MG63 (cell line): ENCODE measurements around the gene UBAP1L. TPM values are rescaled to one million over a fixed set of nuclear protein-coding genes. Genes with fewer than 3 reads are reported as not detected.
A peak's percentile ranks its signal among the peaks of the same experiment; 100 is the strongest.
"Not testable (repeated sequence)": the region's sequence is repeated elsewhere in the genome, so short reads cannot be mapped to it uniquely, and the experiment has no call there.

Source experiments
- DNase-seq: peaks from one replicate; pipeline ENCODE4 v3.0.0-alpha.2; 2020
- H3K27me3 ChIP-seq: fragments of 250-450 bp; sonication (Bioruptor Pico); 2 replicates; pipeline ENCODE4 v1.5.1; 2020; ENCODE audit warnings: mild to moderate bottlenecking, moderate library complexity
- H3K36me3 ChIP-seq: fragments of 250-450 bp; sonication (Bioruptor Pico); 2 replicates; pipeline ENCODE4 v1.5.1; 2020; ENCODE audit warnings: mild to moderate bottlenecking, moderate library complexity
- H3K4me3 ChIP-seq: fragments of 250-450 bp; sonication (Bioruptor Pico); 2 replicates; pipeline ENCODE4 v1.5.1; 2020; ENCODE audit warnings: mild to moderate bottlenecking, moderate library complexity
- H3K9me3 ChIP-seq: fragments of 250-450 bp; sonication (Bioruptor Pico); 2 replicates; pipeline ENCODE4 v1.5.1; 2020; ENCODE audit warnings: mild to moderate bottlenecking, moderate library complexity
- total RNA-seq: library from RNA; depleted of rRNA; stranded (reverse); fragments of >200 nt; shearing (Covaris generic); gene quantifications from 2 replicates; pipeline ENCODE4 v1.2.3, GENCODE V29; 2014; ENCODE audit warnings: low replicate concordance; rRNA removed

The UBAP1L gene
- total RNA-seq: 0.43 and 1.0 TPM in 2 replicates

DNA sequence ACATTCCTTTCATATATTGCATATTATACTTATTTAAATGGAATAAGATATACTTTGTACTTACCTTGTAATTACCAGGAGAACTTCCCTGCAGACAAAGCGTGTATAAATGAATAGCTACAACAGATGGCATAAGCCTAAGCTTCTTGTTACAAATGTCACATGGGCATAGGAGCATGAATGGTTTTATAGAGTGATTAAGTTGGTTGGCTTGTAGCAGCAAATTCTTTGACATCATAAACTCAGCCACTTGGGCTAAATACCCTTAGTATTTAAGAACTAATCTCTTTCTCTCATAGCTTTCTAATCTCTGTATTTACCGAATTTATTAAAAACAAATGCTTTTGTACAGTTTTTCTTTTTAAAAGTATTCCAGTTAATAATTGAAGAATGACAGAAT is at the start of gene UBAP1L:
Gene UBAP1L (minus strand): TSS at position 115 of the 400 bp plus-strand sequence. CDS start 8,985 bp downstream, outside the sequence.
- no peaks in the 10 kb centered on the region for H3K9me3 ChIP-seq
- peaks cover 58% of the 10 kb centered on the region for H3K36me3 ChIP-seq
- no peak within 1 kb of the TSS for H3K4me3 ChIP-seq
- no peaks in the 10 kb centered on the region for H3K27me3 ChIP-seq
- DNase-seq: no peak

DNA sequence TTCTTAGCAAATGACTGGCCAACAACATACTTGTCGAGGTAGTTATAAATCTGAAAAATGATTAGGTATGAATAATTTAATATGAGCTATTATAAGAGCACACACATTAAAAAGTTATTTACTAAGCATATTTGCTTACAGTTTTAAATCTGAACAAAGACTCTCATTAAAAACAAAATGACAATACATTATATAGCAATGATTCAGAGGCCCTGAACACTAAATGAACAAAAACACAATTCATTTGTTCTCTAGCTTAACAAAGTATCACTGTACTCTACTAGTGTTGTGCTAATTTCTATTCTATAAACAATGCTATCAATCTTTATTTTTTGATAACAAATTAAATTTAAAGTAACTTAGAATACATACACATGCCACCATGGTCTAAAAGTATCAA is 49.1 kb upstream of the UBAP1L start:
- DNase-seq: no peak

GRCh38 chr15:65163041-65163440 is 48.0 kb upstream of the UBAP1L start:
- H3K4me3 ChIP-seq: no peak overlapping the region
- H3K27me3 ChIP-seq: no peaks in the 10 kb centered on the region
- no peak for DNase-seq
- H3K36me3 ChIP-seq: peaks cover 56% of the 10 kb centered on the region
- H3K9me3 ChIP-seq: no peaks in the 10 kb centered on the region

More for the DNA sequence above, 49.1 kb upstream of the UBAP1L start:
- Histone ChIP-seq H3K9me3 (no peaks in the 10 kb centered on the region), H3K36me3 (peaks cover 46% of the 10 kb centered on the region), H3K27me3 (no peaks in the 10 kb centered on the region), H3K4me3 (no peak overlapping the region)

DNA sequence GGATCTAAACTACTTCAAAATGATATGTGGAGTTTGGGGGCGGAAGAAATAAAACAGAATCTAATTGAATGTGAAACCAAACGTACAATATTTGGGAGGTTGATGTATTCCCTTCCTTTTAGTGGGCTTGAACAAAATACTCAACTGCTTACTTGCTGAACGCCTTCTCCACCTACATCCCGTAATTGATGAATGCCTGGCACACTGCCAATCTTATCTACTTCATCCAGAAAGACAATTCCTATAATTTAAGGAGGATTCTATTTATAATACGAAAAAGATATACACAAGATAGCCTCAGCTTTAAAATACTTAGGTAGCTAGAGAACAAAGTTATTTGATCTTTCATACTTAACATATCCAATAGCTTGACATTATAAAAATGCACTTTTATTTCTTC is 41.7 kb upstream of the UBAP1L start:
- Histone ChIP-seq H3K27me3 (no peaks in the 10 kb centered on the region), H3K9me3 (no peaks in the 10 kb centered on the region), H3K4me3 (no peak overlapping the region), H3K36me3 (peaks cover 79% of the 10 kb centered on the region)
- DNase-seq: no peak

GRCh38 chr15:65154720-65155119 is 39.7 kb upstream of the UBAP1L start:
- DNase-seq: no peak
- H3K27me3 ChIP-seq: no peaks in the 10 kb centered on the region
- H3K4me3 ChIP-seq: no peak overlapping the region
- H3K9me3 ChIP-seq: no peaks in the 10 kb centered on the region
- peaks cover 86% of the 10 kb centered on the region for H3K36me3 ChIP-seq

GRCh38 chr15:65147902-65148301 is 32.9 kb upstream of the UBAP1L start:
- peaks cover 46% of the 10 kb centered on the region for H3K36me3 ChIP-seq
- DNase-seq: no peak
- no peaks in the 10 kb centered on the region for H3K27me3 ChIP-seq
- no peak overlapping the region for H3K4me3 ChIP-seq
- no peaks in the 10 kb centered on the region for H3K9me3 ChIP-seq

DNA sequence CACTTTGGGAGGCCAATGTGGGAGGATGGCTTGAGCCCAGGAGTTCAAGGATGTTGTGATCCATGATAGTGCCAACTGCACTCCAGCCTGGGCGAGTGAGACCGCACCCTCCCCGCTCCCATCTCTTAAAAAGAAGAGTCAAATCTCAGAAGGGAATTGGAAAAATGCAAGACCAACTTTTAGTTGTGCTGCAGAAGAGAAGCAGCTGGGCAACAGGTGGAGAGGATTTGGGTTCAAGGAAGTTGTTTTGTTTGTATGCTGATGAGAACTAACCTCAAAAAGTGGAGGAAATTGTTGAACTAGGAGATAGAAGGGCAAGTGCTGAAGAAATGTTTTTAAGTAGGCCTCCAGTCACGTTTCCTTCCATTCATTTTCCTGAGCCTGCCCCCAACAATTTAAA is 31.4 kb upstream of the UBAP1L start:
- DNase-seq: no peak
- no peaks in the 10 kb centered on the region for H3K9me3 ChIP-seq
- no peaks in the 10 kb centered on the region for H3K27me3 ChIP-seq
- no peak overlapping the region for H3K4me3 ChIP-seq
- H3K36me3 ChIP-seq: peaks cover 34% of the 10 kb centered on the region

DNA sequence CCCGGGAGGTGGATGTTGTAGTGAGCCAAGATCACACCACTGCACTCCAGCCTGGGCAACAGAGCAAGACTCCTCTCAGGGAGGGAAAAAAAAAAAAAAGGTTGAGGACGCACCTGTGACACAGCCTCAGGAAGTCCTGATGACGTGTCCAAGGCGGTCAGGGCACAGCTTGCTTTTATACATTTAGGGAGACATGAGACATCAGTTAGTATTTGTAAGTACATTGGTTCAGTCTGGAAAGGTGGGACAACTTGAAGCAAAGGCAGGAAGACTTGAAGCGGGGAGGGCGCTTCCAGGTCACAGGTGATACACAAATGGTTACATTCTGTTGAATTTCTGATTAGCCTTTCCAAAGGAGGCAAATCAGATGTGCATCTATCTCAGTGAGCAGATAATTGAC is 23.6 kb upstream of the UBAP1L start:
- not testable (repeated sequence) for H3K4me3 ChIP-seq, H3K9me3 ChIP-seq, H3K36me3 ChIP-seq, DNase-seq, H3K27me3 ChIP-seq

- H3K4me3 ChIP-seq, H3K27me3 ChIP-seq, H3K36me3 ChIP-seq, DNase-seq, H3K9me3 ChIP-seq: not testable (repeated sequence)
These were observed 22.9 kb upstream of the UBAP1L start for GRCh38 chr15:65137893-65138292.

- H3K27me3 ChIP-seq, H3K36me3 ChIP-seq, H3K9me3 ChIP-seq, H3K4me3 ChIP-seq, DNase-seq: not testable (repeated sequence)
These were observed 22.1 kb upstream of the UBAP1L start for GRCh38 chr15:65137089-65137488.

DNA sequence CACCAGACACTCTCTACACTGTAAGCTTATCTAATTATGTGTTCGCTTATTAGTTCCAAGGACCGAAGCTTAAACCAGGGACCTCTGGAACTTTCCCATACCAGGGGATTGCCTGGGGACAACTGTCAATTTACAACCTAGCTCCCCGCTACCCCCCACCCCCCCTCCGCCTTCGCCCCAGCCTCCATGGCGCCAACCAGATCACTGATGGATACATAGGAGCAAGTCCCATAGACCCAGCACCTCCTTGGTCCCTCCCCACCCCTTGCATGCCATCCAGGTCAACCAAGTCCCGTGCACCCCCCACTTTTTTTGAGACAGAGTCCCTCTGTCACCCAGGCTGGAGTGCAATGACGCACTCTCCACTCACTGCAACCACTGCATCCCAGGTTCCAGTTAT is 19.5 kb upstream of the UBAP1L start:
- H3K4me3 ChIP-seq: no peak overlapping the region
- DNase-seq: no peak
- H3K9me3 ChIP-seq: peaks cover 6% of the 10 kb centered on the region
- no peaks in the 10 kb centered on the region for H3K27me3 ChIP-seq
- peaks cover 18% of the 10 kb centered on the region for H3K36me3 ChIP-seq

DNA sequence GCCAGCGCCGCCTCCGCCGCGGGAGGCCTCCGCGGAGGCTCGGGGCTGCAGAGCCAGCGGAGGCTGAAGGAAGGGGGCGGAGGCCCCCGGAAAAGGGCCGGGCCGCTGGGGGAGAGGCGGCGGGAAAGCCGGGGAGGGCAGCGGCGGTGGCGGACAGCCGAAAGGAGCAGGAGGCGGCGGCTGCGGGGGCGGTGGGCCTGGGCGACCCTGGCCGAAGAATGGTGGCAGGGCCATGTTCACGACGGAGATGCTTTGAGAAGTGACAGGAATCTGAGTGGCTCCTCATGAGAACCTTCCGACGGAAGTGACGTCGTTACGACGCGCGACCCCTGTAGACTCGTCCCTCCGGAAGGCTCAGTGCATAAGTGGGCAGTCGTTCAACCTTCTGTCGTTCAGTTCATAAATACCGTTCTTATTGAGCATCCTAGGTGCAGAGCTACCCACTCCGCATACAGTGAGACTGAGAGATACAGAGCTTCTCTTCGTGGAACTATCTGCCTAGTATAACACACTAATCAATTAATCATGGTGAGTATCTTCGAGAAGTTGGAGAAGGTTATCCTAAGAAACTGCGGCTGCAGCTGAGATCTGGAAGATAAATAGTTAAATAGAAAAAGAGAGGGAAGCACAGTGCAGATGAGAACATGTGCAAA is 18.7 kb upstream of the UBAP1L start, which contains the start of gene PDCD7:
Gene PDCD7 (minus strand): TSS at position 261 of the 653 bp plus-strand sequence. CDS start 27 bp downstream, at position 234.
- H3K9me3 ChIP-seq: peaks cover 6% of the 10 kb centered on the region
- peak within 1 kb of the TSS; percentile 94 for H3K4me3 ChIP-seq
- DNase-seq: peak; percentile 87
- H3K36me3 ChIP-seq: peaks cover 27% of the 10 kb centered on the region
- no peaks in the 10 kb centered on the region for H3K27me3 ChIP-seq

GRCh38 chr15:65132878-65133547 is 18.0 kb upstream of the UBAP1L start:
- DNase-seq: peak; percentile 50

DNA sequence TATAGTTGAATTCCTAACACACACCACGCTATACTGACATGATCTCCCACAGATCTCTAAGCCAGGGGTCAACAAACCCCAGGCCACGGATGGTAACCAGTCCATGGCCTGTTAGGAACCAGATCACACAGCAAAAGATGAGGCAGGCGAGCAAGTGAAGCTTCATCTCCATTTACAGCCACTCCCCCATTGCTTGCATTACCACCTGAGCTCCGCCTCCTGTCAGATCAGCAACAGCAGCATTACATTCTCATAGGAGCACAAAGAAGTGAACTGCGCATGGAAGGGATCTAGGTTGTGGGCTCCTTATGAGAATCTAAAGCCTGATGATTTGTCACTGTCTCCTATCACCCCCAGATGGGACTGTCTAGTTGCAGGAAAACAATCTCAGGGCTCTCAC is 15.9 kb upstream of the UBAP1L start:
- Histone ChIP-seq H3K36me3 (peaks cover 41% of the 10 kb centered on the region), H3K27me3 (no peaks in the 10 kb centered on the region), H3K4me3 (no peak overlapping the region), H3K9me3 (no peaks in the 10 kb centered on the region)
- no peak for DNase-seq

More at GRCh38 chr15:65132878-65133547, 18.0 kb upstream of the UBAP1L start:
- peak overlapping the region; percentile 94 for H3K4me3 ChIP-seq
- H3K36me3 ChIP-seq: peaks cover 34% of the 10 kb centered on the region
- H3K9me3 ChIP-seq: peaks cover 6% of the 10 kb centered on the region
- no peaks in the 10 kb centered on the region for H3K27me3 ChIP-seq

DNA sequence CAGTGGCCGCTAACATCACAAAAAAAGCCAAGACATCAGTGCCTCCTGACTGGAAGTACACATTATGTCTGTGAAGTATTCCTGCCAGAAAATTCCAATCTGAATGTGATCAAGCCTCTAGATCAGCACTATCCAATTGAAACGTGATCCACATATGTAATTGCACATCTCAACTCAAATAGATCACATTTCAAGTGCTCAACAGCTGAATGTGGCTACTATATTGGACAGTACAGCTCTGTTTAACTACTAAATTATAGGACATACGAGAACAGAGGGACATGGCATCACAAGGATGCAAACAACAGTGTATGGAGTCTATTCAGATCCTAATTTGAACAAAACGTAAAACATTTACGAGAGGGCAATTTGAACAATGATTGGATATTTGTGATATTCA is 542 bp upstream of the UBAP1L start:
- H3K27me3 ChIP-seq: no peaks in the 10 kb centered on the region
- H3K4me3 ChIP-seq: no peak overlapping the region
- peaks cover 61% of the 10 kb centered on the region for H3K36me3 ChIP-seq
- H3K9me3 ChIP-seq: no peaks in the 10 kb centered on the region
- DNase-seq: no peak

GRCh38 chr15:65110676-65111292 is 4.2 kb downstream of the UBAP1L start:
- Histone ChIP-seq H3K36me3 (peaks cover 37% of the 10 kb centered on the region), H3K9me3 (no peaks in the 10 kb centered on the region), H3K4me3 (no peak overlapping the region), H3K27me3 (no peaks in the 10 kb centered on the region)
- peak; percentile 72 for DNase-seq

GRCh38 chr15:65106011-65106590 is 8.9 kb downstream of the UBAP1L start:
- H3K4me3 ChIP-seq: no peak overlapping the region
- peaks cover 30% of the 10 kb centered on the region for H3K36me3 ChIP-seq
- H3K9me3 ChIP-seq: no peaks in the 10 kb centered on the region
- DNase-seq: no peak
- H3K27me3 ChIP-seq: no peaks in the 10 kb centered on the region
